SK-N-SH (cell line): ENCODE data around the gene AKT1S1. TPM values are rescaled to one million over a fixed set of nuclear protein-coding genes. Genes with fewer than 3 reads are reported as not detected.

ENCODE experiments used
- CTCF ChIA-PET: fragments of 300-600, 350-600 bp; formaldehyde crosslinking; extraction: SDS; loops from one replicate; lab custom pipeline; 2021; lab: Yijun Ruan, JAX
- POLR2A ChIA-PET: fragments of 350-600 bp; sonication (Branson Sonifier 250); formaldehyde crosslinking; extraction: SDS; loops from one replicate; lab custom pipeline; 2020; ENCODE audit warnings: antibody characterized with exemption, inconsistent platforms; lab: Yijun Ruan, JAX
- DNase-seq: peaks from one replicate; pipeline ENCODE4 v3.0.0; 2012
- H2AFZ ChIP-seq: fragments of 200-600 bp; sonication (generic); 2 replicates; pipeline ENCODE4 v1.8.1; 2016; ENCODE audit warnings: antibody characterized with exemption, mild to moderate bottlenecking, low read depth
- H3F3A ChIP-seq: fragments of 200-600 bp; sonication (generic); replicated peaks from 2 replicates; pipeline ENCODE3; 2016; ENCODE audit warnings: antibody characterized with exemption, mild to moderate bottlenecking; ENCODE audit not compliant: insufficient read depth
- H3K27ac ChIP-seq, 2 experiments: fragments of 200-500 bp in 1 of 2; fragments of 200-600 bp in 1 of 2; sonication (Bioruptor generic) in 1 of 2; sonication (generic), shearing (Covaris generic) in 1 of 2; 2 replicates each; pipeline versions ENCODE4 v1.5.1 to v1.6.1; 2014 to 2016; ENCODE audit warnings: low read depth in 2 of 2, inconsistent platforms in 1 of 2, low read length in 1 of 2, mild to moderate bottlenecking in 1 of 2, mixed read lengths in 1 of 2
- H3K27me3 ChIP-seq: fragments of 200-600 bp; sonication (generic), shearing (Covaris generic); 2 replicates; pipeline ENCODE4 v1.6.1; 2016; ENCODE audit warnings: mixed run types; ENCODE audit not compliant: insufficient read depth
- H3K36me3 ChIP-seq, 2 experiments: fragments of 200-500 bp in 1 of 2; fragments of 200-600 bp in 1 of 2; sonication (Bioruptor generic) in 1 of 2; sonication (generic) in 1 of 2; replicated peaks in 1 of 2; 2 replicates each; pipeline versions ENCODE3 to v1.5.1; 2014 to 2016; ENCODE audit warnings: low read length in 1 of 2, mild to moderate bottlenecking in 1 of 2; ENCODE audit not compliant: insufficient read depth in 2 of 2, control insufficient read depth in 1 of 2
- H3K4me1 ChIP-seq, 2 experiments: fragments of 200-500 bp in 1 of 2; fragments of 200-600 bp in 1 of 2; sonication (Bioruptor generic) in 1 of 2; sonication (generic), shearing (Covaris generic) in 1 of 2; 2 replicates each; pipeline versions ENCODE4 v1.5.1 to v1.6.1; 2014 to 2016; ENCODE audit warnings: low read depth in 1 of 2, low read length in 1 of 2, mixed run types in 1 of 2; ENCODE audit not compliant: insufficient read depth in 2 of 2, control insufficient read depth in 1 of 2
- H3K4me2 ChIP-seq: fragments of 200-600 bp; sonication (generic), shearing (Covaris generic); 2 replicates; pipeline ENCODE4 v1.6.1; 2017; ENCODE audit warnings: mixed run types
- H3K4me3 ChIP-seq, 2 experiments: fragments of 200-500 bp in 1 of 2; fragments of 200-600 bp in 1 of 2; sonication (Bioruptor generic) in 1 of 2; sonication (generic), shearing (Covaris generic) in 1 of 2; 2 replicates each; pipeline versions ENCODE4 v1.5.1 to v1.8.1; 2014 to 2016; ENCODE audit warnings: low read depth in 2 of 2, inconsistent platforms in 1 of 2, low read length in 1 of 2, mild to moderate bottlenecking in 1 of 2, mixed read lengths in 1 of 2, moderate library complexity in 1 of 2
- H3K79me2 ChIP-seq: fragments of 200-600 bp; sonication (generic); 2 replicates; pipeline ENCODE4 v1.8.1; 2017; ENCODE audit warnings: mild to moderate bottlenecking; ENCODE audit not compliant: insufficient read depth
- H3K9ac ChIP-seq: fragments of 200-600 bp; sonication (generic); 2 replicates; pipeline ENCODE4 v1.6.1; 2017; ENCODE audit warnings: mixed run types
- H3K9me2 ChIP-seq: fragments of 200-600 bp; sonication (generic); 2 replicates; pipeline ENCODE4 v1.6.1; 2017; ENCODE audit warnings: mixed run types
- H3K9me3 ChIP-seq: fragments of 200-600 bp; sonication (generic); 2 replicates; pipeline ENCODE4 v1.6.1; 2017; ENCODE audit warnings: mixed run types, mild to moderate bottlenecking, moderate library complexity
- H4K20me1 ChIP-seq: fragments of 200-600 bp; sonication (generic); 2 replicates; pipeline ENCODE4 v1.6.1; 2017; ENCODE audit warnings: mild to moderate bottlenecking, mixed run types; ENCODE audit not compliant: insufficient read depth
- CHD2 ChIP-seq: fragments of 150-350 bp; IDR thresholded peaks from 2 replicates; pipeline ENCODE4 v1.6.1; 2018; ENCODE audit warnings: low read length; ENCODE audit not compliant: partially characterized antibody
- EP300 ChIP-seq, 2 experiments: IDR thresholded peaks; 2 replicates each; pipeline versions ENCODE4 v1.4.0 to v1.6.1; 2012; ENCODE audit warnings: borderline replicate concordance in 1 of 2, low read depth in 1 of 2, low read length in 1 of 2
- EZH2phosphoT487 ChIP-seq: fragments of 200-600 bp; sonication (generic); IDR thresholded peaks from 2 replicates; pipeline ENCODE4 v1.6.1; 2017; ENCODE audit warnings: low read depth, mixed run types, mild to moderate bottlenecking, antibody characterized with exemption, moderate library complexity, borderline replicate concordance
- FOXM1 ChIP-seq: IDR thresholded peaks from 2 replicates; pipeline ENCODE4 v1.4.0; 2012; ENCODE audit warnings: low read depth, mild to moderate bottlenecking
- GABPA ChIP-seq: IDR thresholded peaks from 2 replicates; pipeline ENCODE4 v1.4.0; 2012; ENCODE audit warnings: low read depth, mild to moderate bottlenecking
- GATA2 ChIP-seq: sonication (generic); formaldehyde crosslinking; IDR thresholded peaks from 2 replicates; pipeline ENCODE4 v1.5.0; 2020; ENCODE audit warnings: mild to moderate bottlenecking, missing genetic modification reagents
- JUND ChIP-seq: IDR thresholded peaks from 2 replicates; pipeline ENCODE4 v1.4.0; 2012
- MEF2A ChIP-seq: IDR thresholded peaks from 2 replicates; pipeline ENCODE4 v1.4.0; 2012; ENCODE audit warnings: low read depth, borderline replicate concordance
- POLR2AphosphoS5 ChIP-seq: IDR thresholded peaks from 2 replicates; pipeline ENCODE4 v1.6.1; 2012; ENCODE audit warnings: low read depth, low read length
- RCOR1 ChIP-seq: fragments of 150-350 bp; IDR thresholded peaks from 2 replicates; pipeline ENCODE4 v1.6.1; 2017; ENCODE audit warnings: antibody characterized with exemption, low read length
- RXRA ChIP-seq: IDR thresholded peaks from 2 replicates; pipeline ENCODE4 v1.4.0; 2012; ENCODE audit warnings: low read depth, mild to moderate bottlenecking, borderline replicate concordance
- SMC3 ChIP-seq: IDR thresholded peaks from 2 replicates; pipeline ENCODE4 v1.6.1; 2012; ENCODE audit warnings: low read depth, low read length, improper control_type of control experiment
- TCF12 ChIP-seq: IDR thresholded peaks from 2 replicates; pipeline ENCODE4 v1.4.0; 2012
- YY1 ChIP-seq: IDR thresholded peaks from 2 replicates; pipeline ENCODE4 v1.4.0; 2012; ENCODE audit warnings: low read depth, mild to moderate bottlenecking
- WGBS: methylation state at CpG from one replicate; pipeline ENCODE4 v1.1.6; 2017; ENCODE audit warnings: low lambda C conversion rate; 5-methylcytosine and 5-hydroxymethylcytosine counted together
- polyA plus RNA-seq, 3 experiments: library from polyadenylated mRNA; depleted of rRNA; stranded (reverse); fragments of >200 nt; gene quantifications; 2 replicates each; pipeline ENCODE4 v1.2.3, GENCODE V29; 2012
- TF ChIP-seq, protein P1 (sequence below): fragments of 150-350 bp; IDR thresholded peaks from 2 replicates; pipeline ENCODE4 v1.6.1; 2017; ENCODE audit warnings: antibody characterized with exemption, low read length, low read depth, borderline replicate concordance
- TF ChIP-seq, protein P2 (sequence below): IDR thresholded peaks from 2 replicates; pipeline ENCODE4 v1.4.0; 2012; ENCODE audit warnings: low read depth, borderline replicate concordance
- TF ChIP-seq, protein P3 (sequence below): IDR thresholded peaks from 2 replicates; pipeline ENCODE4 v1.6.1; 2012; ENCODE audit warnings: mild to moderate bottlenecking, low read depth, low read length, moderate library complexity
- TF ChIP-seq, protein P4 (sequence below): IDR thresholded peaks from 2 replicates; pipeline ENCODE4 v1.4.0; 2012; ENCODE audit warnings: low read depth

AKT1S1 gene
- polyA plus RNA-seq, 1 of the 3 experiments (the other 2 are of a cell fraction): 63.7 TPM

DNA sequence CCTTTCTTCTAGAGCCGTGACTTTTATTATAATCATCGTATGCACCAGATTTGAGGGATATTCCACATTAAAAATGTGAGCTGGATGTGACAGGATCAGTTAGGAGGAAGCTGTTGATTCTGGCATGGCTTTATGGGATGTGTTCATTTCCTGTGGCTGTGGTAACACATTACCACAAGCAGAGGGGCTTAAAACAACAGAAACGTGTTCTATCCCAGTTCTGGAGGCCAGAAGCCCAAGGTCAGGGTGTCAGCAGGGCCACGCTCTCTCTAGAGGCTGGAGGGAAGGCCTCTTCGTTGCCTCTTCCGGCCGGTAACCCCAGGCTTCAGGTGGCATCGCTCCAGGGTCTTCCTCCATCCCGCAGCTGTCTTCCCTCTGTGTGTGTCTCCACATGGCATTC lies 44.6 kb downstream of the AKT1S1 start:
- ChIA-PET POLR2A (no interaction called here), CTCF (interaction anchor here (1.2 kb wide), 1 partner anchor 28 kb away, joined by 3 read pairs; no protein-coding TSS in a partner anchor)
- H3K9me2 ChIP-seq: no peaks in the 10 kb centered on the region
- H3K4me1 ChIP-seq: no peaks in the 10 kb centered on the region
- H4K20me1 ChIP-seq: 0 out of 2 replicates have a peak, but pooled peaks cover 5% of the 10 kb centered on the region
- no peak for DNase-seq
- no peak overlapping the region for H3K27ac ChIP-seq
- WGBS: 87% methylated on average over 9 of the region's 9 CpGs
- no peaks in the 10 kb centered on the region for H3K79me2 ChIP-seq
- no peaks in the 10 kb centered on the region for H3K27me3 ChIP-seq
- peaks cover 4 to 60% of the 10 kb centered on the region in 2 experiments for H3K36me3 ChIP-seq
- no peaks in the 10 kb centered on the region for H3F3A ChIP-seq
- TF ChIP-seq GABPA (no peak), SMC3 (no peak), CHD2 (no peak), MEF2A (no peak), YY1 (no peak), EP300 (IDR thresholded peaks at IDR 0.05; ENCODE audit: borderline replicate concordance in 1 of 2, low read depth in 1 of 2, low read length in 1 of 2) (no peak), RCOR1 (no peak), TCF12 (no peak), POLR2AphosphoS5 (no peak)
- TF ChIP-seq, protein P1, sequence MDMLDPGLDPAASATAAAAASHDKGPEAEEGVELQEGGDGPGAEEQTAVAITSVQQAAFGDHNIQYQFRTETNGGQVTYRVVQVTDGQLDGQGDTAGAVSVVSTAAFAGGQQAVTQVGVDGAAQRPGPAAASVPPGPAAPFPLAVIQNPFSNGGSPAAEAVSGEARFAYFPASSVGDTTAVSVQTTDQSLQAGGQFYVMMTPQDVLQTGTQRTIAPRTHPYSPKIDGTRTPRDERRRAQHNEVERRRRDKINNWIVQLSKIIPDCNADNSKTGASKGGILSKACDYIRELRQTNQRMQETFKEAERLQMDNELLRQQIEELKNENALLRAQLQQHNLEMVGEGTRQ: no peak
- TF ChIP-seq, protein P2, sequence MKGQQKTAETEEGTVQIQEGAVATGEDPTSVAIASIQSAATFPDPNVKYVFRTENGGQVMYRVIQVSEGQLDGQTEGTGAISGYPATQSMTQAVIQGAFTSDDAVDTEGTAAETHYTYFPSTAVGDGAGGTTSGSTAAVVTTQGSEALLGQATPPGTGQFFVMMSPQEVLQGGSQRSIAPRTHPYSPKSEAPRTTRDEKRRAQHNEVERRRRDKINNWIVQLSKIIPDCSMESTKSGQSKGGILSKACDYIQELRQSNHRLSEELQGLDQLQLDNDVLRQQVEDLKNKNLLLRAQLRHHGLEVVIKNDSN: no peak
- TF ChIP-seq, protein P3, sequence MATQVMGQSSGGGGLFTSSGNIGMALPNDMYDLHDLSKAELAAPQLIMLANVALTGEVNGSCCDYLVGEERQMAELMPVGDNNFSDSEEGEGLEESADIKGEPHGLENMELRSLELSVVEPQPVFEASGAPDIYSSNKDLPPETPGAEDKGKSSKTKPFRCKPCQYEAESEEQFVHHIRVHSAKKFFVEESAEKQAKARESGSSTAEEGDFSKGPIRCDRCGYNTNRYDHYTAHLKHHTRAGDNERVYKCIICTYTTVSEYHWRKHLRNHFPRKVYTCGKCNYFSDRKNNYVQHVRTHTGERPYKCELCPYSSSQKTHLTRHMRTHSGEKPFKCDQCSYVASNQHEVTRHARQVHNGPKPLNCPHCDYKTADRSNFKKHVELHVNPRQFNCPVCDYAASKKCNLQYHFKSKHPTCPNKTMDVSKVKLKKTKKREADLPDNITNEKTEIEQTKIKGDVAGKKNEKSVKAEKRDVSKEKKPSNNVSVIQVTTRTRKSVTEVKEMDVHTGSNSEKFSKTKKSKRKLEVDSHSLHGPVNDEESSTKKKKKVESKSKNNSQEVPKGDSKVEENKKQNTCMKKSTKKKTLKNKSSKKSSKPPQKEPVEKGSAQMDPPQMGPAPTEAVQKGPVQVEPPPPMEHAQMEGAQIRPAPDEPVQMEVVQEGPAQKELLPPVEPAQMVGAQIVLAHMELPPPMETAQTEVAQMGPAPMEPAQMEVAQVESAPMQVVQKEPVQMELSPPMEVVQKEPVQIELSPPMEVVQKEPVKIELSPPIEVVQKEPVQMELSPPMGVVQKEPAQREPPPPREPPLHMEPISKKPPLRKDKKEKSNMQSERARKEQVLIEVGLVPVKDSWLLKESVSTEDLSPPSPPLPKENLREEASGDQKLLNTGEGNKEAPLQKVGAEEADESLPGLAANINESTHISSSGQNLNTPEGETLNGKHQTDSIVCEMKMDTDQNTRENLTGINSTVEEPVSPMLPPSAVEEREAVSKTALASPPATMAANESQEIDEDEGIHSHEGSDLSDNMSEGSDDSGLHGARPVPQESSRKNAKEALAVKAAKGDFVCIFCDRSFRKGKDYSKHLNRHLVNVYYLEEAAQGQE: no peak
- no peak overlapping the region for H3K4me2 ChIP-seq
- H3K4me3 ChIP-seq: no peak overlapping the region
- H2AFZ ChIP-seq: no peak overlapping the region
- H3K9ac ChIP-seq: no peak overlapping the region
- no peaks in the 10 kb centered on the region for H3K9me3 ChIP-seq

DNA sequence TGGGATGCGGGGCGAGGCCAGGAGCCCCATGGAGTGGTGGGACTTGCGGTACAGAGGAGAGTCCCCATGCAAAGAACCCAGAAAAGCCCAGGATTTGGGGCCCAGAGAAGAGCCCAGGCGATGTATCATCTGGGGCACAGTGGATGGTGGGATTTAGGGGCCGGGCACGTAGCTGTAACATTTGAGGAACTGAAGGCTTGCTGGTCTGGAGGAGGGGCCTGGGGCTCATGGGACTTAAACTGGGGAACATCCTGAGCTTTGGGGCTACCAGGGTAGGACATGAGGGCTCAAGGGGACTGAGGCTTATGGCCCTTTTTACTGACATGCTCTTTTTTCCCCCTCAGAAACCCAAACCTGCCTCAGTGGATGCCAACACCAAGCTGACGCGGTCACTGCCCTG lies 45.6 kb downstream of the AKT1S1 start:
- H3K4me1 ChIP-seq: no peaks in the 10 kb centered on the region
- no peak overlapping the region for H3K4me2 ChIP-seq
- H3K9ac ChIP-seq: no peak overlapping the region
- no peak for DNase-seq
- TF ChIP-seq RXRA (no peak), JUND (no peak), FOXM1 (no peak), GATA2 (CRISPR knock-in tag) (no peak), EZH2phosphoT487 (no peak), TCF12 (no peak)
- TF ChIP-seq, protein P4, sequence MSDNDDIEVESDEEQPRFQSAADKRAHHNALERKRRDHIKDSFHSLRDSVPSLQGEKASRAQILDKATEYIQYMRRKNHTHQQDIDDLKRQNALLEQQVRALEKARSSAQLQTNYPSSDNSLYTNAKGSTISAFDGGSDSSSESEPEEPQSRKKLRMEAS: no peak
- TF ChIP-seq, protein P1: no peak
- TF ChIP-seq, all 33 proteins: peak for 0
- H3F3A ChIP-seq: no peaks in the 10 kb centered on the region
- H3K27me3 ChIP-seq: no peaks in the 10 kb centered on the region
- H3K9me3 ChIP-seq: no peaks in the 10 kb centered on the region
- H3K79me2 ChIP-seq: peaks cover 7% of the 10 kb centered on the region; the same call in 1 of the 2 replicates
- H3K27ac ChIP-seq: no peak overlapping the region
- H2AFZ ChIP-seq: no peak overlapping the region
- ChIA-PET CTCF (no interaction called here), POLR2A (no interaction called here)
- H3K4me3 ChIP-seq: no peak overlapping the region
- WGBS: 96% methylated on average over 6 of the region's 8 CpGs
- H4K20me1 ChIP-seq: 0 out of 2 replicates have a peak, but pooled peaks cover 5% of the 10 kb centered on the region
- H3K36me3 ChIP-seq: peaks cover 4 to 52% of the 10 kb centered on the region in 2 experiments
- H3K9me2 ChIP-seq: no peaks in the 10 kb centered on the region
